HL-60 (cell line): Measurements from ENCODE around the gene RPS8.

Source experiments
- DNase-seq, 2 experiments: peaks; one replicate each; pipeline ENCODE4 v3.0.0-alpha.2; 2010 to 2020; ENCODE audit warnings: low read depth in 1 of 2, low spot score in 1 of 2
- H3K27ac ChIP-seq: fragments of 250-450 bp; sonication (Bioruptor Pico); replicated peaks from 2 replicates; pipeline ENCODE4 v1.5.1; 2020; ENCODE audit warnings: mild to moderate bottlenecking, moderate library complexity
- H3K27me3 ChIP-seq: fragments of 250-450 bp; sonication (Bioruptor Pico); 2 replicates; pipeline ENCODE4 v1.5.1; 2021; ENCODE audit warnings: mild to moderate bottlenecking, moderate library complexity; ENCODE audit not compliant: insufficient read depth, poor library complexity, severe bottlenecking
- H3K4me3 ChIP-seq: replicated peaks from 2 replicates; pipeline ENCODE4 v1.5.1; 2011; ENCODE audit warnings: mild to moderate bottlenecking, control low read depth, low read length; ENCODE audit not compliant: insufficient read depth
- CTCF ChIP-seq: IDR thresholded peaks from one replicate; pipeline ENCODE4 v1.5.1; 2011; ENCODE audit warnings: low read length, control low read depth, inconsistent platforms; ENCODE audit not compliant: insufficient read depth
- GABPA ChIP-seq: IDR thresholded peaks from 2 replicates; pipeline ENCODE4 v1.6.1; 2012; ENCODE audit warnings: low read depth
- POLR2AphosphoS5 ChIP-seq: IDR thresholded peaks from 2 replicates; pipeline ENCODE4 v1.6.1; 2012; ENCODE audit warnings: low read depth
- REST ChIP-seq: IDR thresholded peaks from 2 replicates; pipeline ENCODE4 v1.6.1; 2012; ENCODE audit warnings: low read depth; ENCODE audit not compliant: insufficient replicate concordance
- SPI1 ChIP-seq: IDR thresholded peaks from 2 replicates; pipeline ENCODE4 v1.6.1; 2012; ENCODE audit warnings: low read depth, mild to moderate bottlenecking, borderline replicate concordance

RPS8 gene

GRCh38 chr1:44799770-44800584 lies 24.6 kb downstream of the RPS8 start, which contains the start of gene PLK3:
PLK3 (plus strand) TSS chr1:44800377; CDS start chr1:44800464, 87 bp downstream.
- peak; percentile 96 to 98 for DNase-seq
- Histone ChIP-seq H3K27me3 (no peaks in the 10 kb centered on the region), H3K27ac (peak within 1 kb of the TSS; percentile 84), H3K4me3 (peak within 1 kb of the TSS; percentile 73)
- peak; percentile 85 for TF ChIP-seq CTCF
- TF ChIP-seq POLR2AphosphoS5 = no peak; the same call in none of the 2 replicates

- no peak for DNase-seq
- Histone ChIP-seq H3K27me3 (no peaks in the 10 kb centered on the region), H3K4me3 (no peak overlapping the region), H3K27ac (no peak overlapping the region)
- no peak for TF ChIP-seq REST
- no peak for TF ChIP-seq POLR2AphosphoS5
- no peak for TF ChIP-seq CTCF
- TF ChIP-seq GABPA = no peak
- TF ChIP-seq SPI1 = no peak
Measured at GRCh38 chr1:44801491-44802305, 26.4 kb downstream of the RPS8 start.

GRCh38 chr1:44802306-44803061 lies 27.1 kb downstream of the RPS8 start:
- H3K4me3 ChIP-seq = no peak overlapping the region
- no peak for DNase-seq
- no peak for TF ChIP-seq CTCF
- TF ChIP-seq SPI1 = no peak
- TF ChIP-seq POLR2AphosphoS5 = no peak
- no peak for TF ChIP-seq GABPA
- no peak for TF ChIP-seq REST
- no peaks in the 10 kb centered on the region for H3K27me3 ChIP-seq
- no peak overlapping the region for H3K27ac ChIP-seq
